K562 (cell line): ENCODE measurements around the gene LAMA2. TPM values are rescaled to one million over a fixed set of nuclear protein-coding genes. Genes with fewer than 3 reads are reported as not detected.

ENCODE experiments used
- ATAC-seq: fragments of 200-7000 bp; cut with Tn5 transposase; 3 replicates; pipeline ENCODE4 v1.9.1; 2020; ENCODE audit warnings: moderate library complexity
- BruUV-seq: library from RNA; stranded (reverse); fragments of 400-500 nt; replicated peaks from 2 replicates; lab custom pipeline; 2021; lab: Mats Ljungman, UMichigan
- CTCF ChIA-PET: fragments of 300-600 bp; formaldehyde crosslinking; extraction: SDS; loops from one replicate; lab custom pipeline; 2021; ENCODE audit warnings: low intra/inter-chr PET ratio; lab: Yijun Ruan, JAX
- POLR2A ChIA-PET: fragments of 300-600, 350-650 bp; sonication (Branson Sonifier 250); formaldehyde crosslinking; extraction: SDS; loops from one replicate; lab custom pipeline; 2021; ENCODE audit warnings: antibody characterized with exemption, inconsistent platforms; lab: Yijun Ruan, JAX
- DNase-seq, 4 experiments: peaks; one replicate each; pipeline versions ENCODE4 v3.0.0 to v3.0.0-alpha.2; 2011 to 2018; ENCODE audit warnings: low spot score in 3 of 4, mixed read lengths in 3 of 4; ENCODE audit errors: extremely low read depth in 1 of 4
- FAIRE-seq: peaks from 2 replicates; lab custom pipeline; 2011; peaks lifted over from hg19 to GRCh38; lab: Jason Lieb, UNC
- H2AFZ ChIP-seq: 2 replicates; pipeline ENCODE4 v1.6.0; 2011; ENCODE audit warnings: low read depth, low read length, control low read depth, inconsistent platforms
- H3K27ac ChIP-seq: fragments of 200-600 bp; 3 replicates; pipeline ENCODE4 v1.8.0; 2011; ENCODE audit warnings: low read depth, mild to moderate bottlenecking, control low read depth, inconsistent platforms, low read length, moderate library complexity, mixed read lengths; ENCODE audit errors: extremely low read depth
- H3K27me3 ChIP-seq, 2 experiments: fragments of 300-600 bp in 1 of 2; 2 replicates in 1 of 2; 3 replicates in 1 of 2; pipeline versions ENCODE4 v1.6.0 to v1.8.0; 2011; ENCODE audit warnings: inconsistent platforms in 2 of 2, low read length in 2 of 2, mild to moderate bottlenecking in 1 of 2, mixed read lengths in 1 of 2, moderate library complexity in 1 of 2; ENCODE audit not compliant: control insufficient read depth in 2 of 2, insufficient read depth in 2 of 2
- H3K36me3 ChIP-seq: fragments of 300-600 bp; 3 replicates; pipeline ENCODE4 v1.8.0; 2011; ENCODE audit warnings: mild to moderate bottlenecking, low read length, inconsistent platforms; ENCODE audit not compliant: control insufficient read depth, insufficient read depth
- H3K4me1 ChIP-seq, 2 experiments: fragments of 200-600 bp in 1 of 2; replicated peaks in 1 of 2; 2 replicates in 1 of 2; 3 replicates in 1 of 2; pipeline versions ENCODE4 v1.5.1 to v1.8.0; 2011; ENCODE audit warnings: inconsistent platforms in 2 of 2, low read length in 2 of 2, mild to moderate bottlenecking in 1 of 2, mixed read lengths in 1 of 2, moderate library complexity in 1 of 2; ENCODE audit not compliant: control insufficient read depth in 2 of 2, insufficient read depth in 2 of 2
- H3K4me2 ChIP-seq: 2 replicates; pipeline ENCODE4 v1.6.1; 2011; ENCODE audit warnings: low read length, control low read depth, inconsistent platforms, mixed read lengths; ENCODE audit not compliant: insufficient read depth
- H3K4me3 ChIP-seq: fragments of 200-600 bp; sonication (generic), shearing (Covaris generic); 2 replicates; pipeline ENCODE4 v1.5.1; 2016; ENCODE audit warnings: control low read depth, inconsistent platforms
- H3K79me2 ChIP-seq: fragments of 200-600 bp; 3 replicates; pipeline ENCODE4 v1.8.0; 2011; ENCODE audit warnings: low read length, inconsistent platforms; ENCODE audit not compliant: control insufficient read depth, insufficient read depth
- H3K9ac ChIP-seq, 2 experiments: 2 replicates each; pipeline versions ENCODE4 v1.6.0 to v1.6.1; 2011; ENCODE audit warnings: low read depth in 2 of 2, low read length in 2 of 2, control low read depth in 1 of 2, inconsistent platforms in 1 of 2, mild to moderate bottlenecking in 1 of 2, mixed read lengths in 1 of 2; ENCODE audit not compliant: insufficient read depth in 1 of 2
- H3K9me1 ChIP-seq: one replicate; pipeline ENCODE4 v1.6.0; 2011; ENCODE audit warnings: inconsistent platforms, mild to moderate bottlenecking, low read length, moderate library complexity; ENCODE audit not compliant: control insufficient read depth, insufficient read depth
- H3K9me3 ChIP-seq: replicated peaks from 2 replicates; pipeline ENCODE4 v1.5.1; 2011; ENCODE audit warnings: low read depth, low read length, inconsistent platforms; ENCODE audit not compliant: control insufficient read depth, insufficient read depth
- H4K20me1 ChIP-seq: replicated peaks from 2 replicates; pipeline ENCODE4 v1.6.1; 2011; ENCODE audit warnings: low read length, inconsistent platforms, mixed read lengths; ENCODE audit not compliant: control insufficient read depth, insufficient read depth
- SP2 ChIP-seq: IDR thresholded peaks from 2 replicates; pipeline ENCODE4 v1.6.1; 2011; ENCODE audit warnings: mild to moderate bottlenecking, low read depth, low read length, moderate library complexity; ENCODE audit not compliant: poor library complexity, severe bottlenecking; ENCODE audit errors: extremely low read depth
- ZNF77 ChIP-seq: fragments of 250-450 bp; sonication (Bioruptor Pico); IDR thresholded peaks from 2 replicates; pipeline ENCODE4 v1.5.0; 2020
- WGBS: fragments of 100-300 bp; shearing (Covaris generic); methylation state at CpG from one replicate; pipeline ENCODE4 v1.1.6; 2016; ENCODE audit warnings: low coverage, mixed read lengths; ENCODE audit not compliant: insufficient coverage; ENCODE audit errors: missing lambda C conversion rate; 5-methylcytosine and 5-hydroxymethylcytosine counted together
- in situ Hi-C: fragments of 300-500 bp; cut with MboI; formaldehyde crosslinking; loops from 4 replicates; pipeline ENCODE4 v1.15.0; 2018; ENCODE audit warnings: inconsistent platforms, mixed read lengths
- intact Hi-C: fragments of 100-400 bp; cut with micrococcal nuclease; formaldehyde crosslinking; loops from 2 replicates; pipeline ENCODE4 v1.14.2; 2022
- polyA plus RNA-seq, 8 experiments: library from polyadenylated mRNA; depleted of rRNA in 4 of 8; stranded (reverse) in 5 of 8; unstranded in 3 of 8; fragments of >200 nt; fragmentation: Nextera tagmentation in 2 of 8; fragmentation: Illumina TruSeq in 1 of 8; extraction: Ambion mirVana in 2 of 8; extraction: Trizol in 1 of 8; gene quantifications; 2 replicates each; pipeline versions ENCODE4 v1.2.1 to v1.2.3, GENCODE V29; 2011 to 2014; ENCODE audit warnings: inconsistent platforms in 1 of 8, missing spikeins in 1 of 8
- total RNA-seq, 7 experiments: library from RNA; depleted of rRNA in 6 of 7; stranded (reverse); fragments of >200 nt in 6 of 7; fragmentation: Illumina TruSeq in 2 of 7; extraction: Trizol in 2 of 7; gene quantifications; 2 replicates each; pipeline versions ENCODE4 v1.2.1 to v1.2.3, GENCODE V29; 2011 to 2021; ENCODE audit warnings: low replicate concordance in 1 of 7
- TF ChIP-seq, protein P1 (sequence below): sonication (generic); formaldehyde crosslinking; IDR thresholded peaks from 2 replicates; pipeline ENCODE4 v1.8.0; 2022; ENCODE audit warnings: mild to moderate bottlenecking, missing genetic modification reagents, borderline replicate concordance

Gene LAMA2
- total and polyA plus RNA-seq, 9 of the 15 experiments (the other 6 are each of a cell fraction or from before 2014, with no cell fraction given), result 0.04 to 1.5 (median 0.36) TPM

DNA sequence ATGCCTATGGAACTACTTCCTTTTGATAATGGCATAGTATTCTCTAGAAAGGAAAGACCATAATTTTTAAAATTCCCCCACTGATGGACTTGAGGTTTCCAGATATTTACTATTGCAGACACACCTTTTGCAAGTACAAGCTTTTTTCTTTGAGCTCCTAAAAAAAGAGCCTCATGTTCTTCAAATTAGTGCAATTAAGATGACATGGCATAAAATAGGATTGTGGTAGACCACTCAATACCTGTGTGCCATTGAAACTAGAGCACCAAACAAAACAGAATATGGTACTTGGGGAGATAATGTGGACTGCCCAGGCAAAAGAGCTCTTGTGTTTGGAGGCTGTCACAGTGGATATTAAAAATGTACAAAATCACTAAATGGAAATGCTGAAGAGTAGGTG lies 19.0 kb upstream of the LAMA2 start:
- no peaks in the 10 kb centered on the region for H3K9me1 ChIP-seq
- no peaks in the 10 kb centered on the region for H3K4me1 ChIP-seq
- H3K79me2 ChIP-seq, result no peaks in the 10 kb centered on the region
- no peak overlapping the region for H2AFZ ChIP-seq
- H3K4me2 ChIP-seq, result no peak overlapping the region
- no peak overlapping the region for H3K9ac ChIP-seq
- ATAC-seq (no peak), FAIRE-seq (no peak), DNase-seq (no peak)
- H3K9me3 ChIP-seq, result no peaks in the 10 kb centered on the region
- CTCF ChIA-PET, result no interaction called here
- intact Hi-C loops (no loop called here), in situ Hi-C loops (no loop called here)
- TF ChIP-seq SP2, result no peak
- BruUV-seq, result no TSS peak
- no peaks in the 10 kb centered on the region for H4K20me1 ChIP-seq
- H3K36me3 ChIP-seq, result no peaks in the 10 kb centered on the region
- POLR2A ChIA-PET, result no interaction called here
- H3K27ac ChIP-seq, result no peak overlapping the region
- no peaks in the 10 kb centered on the region for H3K27me3 ChIP-seq
- H3K4me3 ChIP-seq, result no peak overlapping the region

DNA sequence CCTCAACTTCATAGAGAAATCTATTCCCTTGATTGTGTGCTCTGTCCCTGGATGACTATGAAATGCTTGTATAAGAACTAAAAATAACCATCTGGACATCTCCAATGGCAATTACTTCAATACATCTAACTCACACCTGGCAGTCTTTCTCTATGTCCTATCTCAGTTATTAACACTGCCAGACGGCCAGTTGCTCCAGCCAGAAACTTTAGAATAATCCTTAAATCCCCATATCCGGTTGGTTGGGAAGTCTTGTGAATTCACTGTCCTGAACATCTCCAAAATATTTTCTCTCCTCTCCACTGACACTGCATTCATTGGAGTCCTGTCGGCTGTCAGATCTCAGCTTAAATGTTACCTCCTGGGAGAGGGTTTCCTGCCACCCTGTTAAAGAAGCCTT lies 12.2 kb upstream of the LAMA2 start:
- no peak for DNase-seq
- no TSS peak for BruUV-seq
- intact Hi-C loops, result no loop called here
- TF ChIP-seq ZNF77 (CRISPR knock-in tag), result no peak
- TF ChIP-seq, protein P1, sequence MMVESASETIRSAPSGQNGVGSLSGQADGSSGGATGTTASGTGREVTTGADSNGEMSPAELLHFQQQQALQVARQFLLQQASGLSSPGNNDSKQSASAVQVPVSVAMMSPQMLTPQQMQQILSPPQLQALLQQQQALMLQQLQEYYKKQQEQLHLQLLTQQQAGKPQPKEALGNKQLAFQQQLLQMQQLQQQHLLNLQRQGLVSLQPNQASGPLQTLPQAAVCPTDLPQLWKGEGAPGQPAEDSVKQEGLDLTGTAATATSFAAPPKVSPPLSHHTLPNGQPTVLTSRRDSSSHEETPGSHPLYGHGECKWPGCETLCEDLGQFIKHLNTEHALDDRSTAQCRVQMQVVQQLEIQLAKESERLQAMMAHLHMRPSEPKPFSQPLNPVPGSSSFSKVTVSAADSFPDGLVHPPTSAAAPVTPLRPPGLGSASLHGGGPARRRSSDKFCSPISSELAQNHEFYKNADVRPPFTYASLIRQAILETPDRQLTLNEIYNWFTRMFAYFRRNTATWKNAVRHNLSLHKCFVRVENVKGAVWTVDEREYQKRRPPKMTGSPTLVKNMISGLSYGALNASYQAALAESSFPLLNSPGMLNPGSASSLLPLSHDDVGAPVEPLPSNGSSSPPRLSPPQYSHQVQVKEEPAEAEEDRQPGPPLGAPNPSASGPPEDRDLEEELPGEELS, result no peak
- Histone ChIP-seq H3K27ac (no peak overlapping the region), H3K4me2 (no peak overlapping the region), H4K20me1 (no peaks in the 10 kb centered on the region), H3K36me3 (no peaks in the 10 kb centered on the region), H3K4me1 (no peaks in the 10 kb centered on the region), H3K4me3 (no peak overlapping the region), H3K9me3 (no peaks in the 10 kb centered on the region), H3K79me2 (no peaks in the 10 kb centered on the region), H2AFZ (no peak overlapping the region), H3K9ac (no peak overlapping the region), H3K27me3 (no peaks in the 10 kb centered on the region), H3K9me1 (no peaks in the 10 kb centered on the region)
- ChIA-PET POLR2A (no interaction called here), CTCF (no interaction called here)
- in situ Hi-C loops, result no loop called here
- FAIRE-seq, result no peak
- ATAC-seq, result no peak
- 0% methylated on average over 3 of the region's 3 CpGs for whole genome bisulfite sequencing
